ENCODE data around the gene LRTM2.

The LRTM2 gene

DNA sequence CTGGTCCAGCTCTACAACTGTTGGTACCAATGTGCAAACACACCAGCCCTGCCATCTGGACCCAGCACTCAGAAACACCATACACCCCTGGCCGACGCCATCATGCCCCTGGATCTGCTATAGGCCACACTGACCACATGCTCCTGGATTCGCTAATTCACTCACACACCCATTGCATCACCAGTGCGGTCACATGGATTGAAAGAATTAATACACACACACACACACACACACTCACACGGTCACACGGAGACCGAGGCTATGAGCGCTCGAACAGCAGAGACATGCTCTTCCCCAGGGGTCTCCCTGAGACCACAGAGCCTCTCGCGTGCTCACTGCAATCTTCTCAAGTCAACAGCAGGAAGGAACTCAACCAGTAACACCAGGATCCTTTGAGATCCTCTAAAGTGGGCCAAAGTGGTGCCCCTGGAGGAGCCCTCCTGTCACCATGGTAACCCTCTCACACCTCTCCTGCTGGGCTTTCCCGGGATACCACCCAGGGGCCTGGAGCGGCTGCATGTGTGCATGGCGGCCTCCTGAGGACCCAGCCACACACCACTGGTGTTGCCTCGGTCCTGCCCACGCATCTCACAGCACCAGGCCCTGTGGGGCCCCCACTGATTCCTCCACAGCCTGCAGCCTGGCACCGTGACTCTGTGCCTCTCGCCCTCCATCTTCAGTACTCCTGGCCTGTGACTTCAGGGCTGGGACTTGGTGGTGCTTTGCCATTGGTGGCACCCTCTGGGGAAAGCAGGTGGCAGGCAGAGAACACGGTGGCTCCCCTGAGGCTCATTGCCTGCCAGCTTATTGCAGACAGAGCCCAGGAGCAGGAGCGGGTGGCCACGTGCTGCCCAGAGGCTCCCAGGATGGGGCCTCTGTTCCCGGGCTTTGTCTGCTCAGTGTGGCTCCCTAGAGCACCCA is 15.1 kb downstream of the LRTM2 start:
- no peak for TF ChIP-seq SIN3A (IDR thresholded peaks at IDR 0.05; ENCODE audit: borderline replicate concordance, insufficient read depth, low read length)
- TF ChIP-seq FOXP2 (optimal IDR thresholded peaks at IDR 0.05; ENCODE audit: borderline replicate concordance, extremely low read depth, extremely low read length, insufficient read depth) = no peak
- no peak for TF ChIP-seq TAF1 (IDR thresholded peaks at IDR 0.05; ENCODE audit: borderline replicate concordance, insufficient read depth, low read length)

DNA sequence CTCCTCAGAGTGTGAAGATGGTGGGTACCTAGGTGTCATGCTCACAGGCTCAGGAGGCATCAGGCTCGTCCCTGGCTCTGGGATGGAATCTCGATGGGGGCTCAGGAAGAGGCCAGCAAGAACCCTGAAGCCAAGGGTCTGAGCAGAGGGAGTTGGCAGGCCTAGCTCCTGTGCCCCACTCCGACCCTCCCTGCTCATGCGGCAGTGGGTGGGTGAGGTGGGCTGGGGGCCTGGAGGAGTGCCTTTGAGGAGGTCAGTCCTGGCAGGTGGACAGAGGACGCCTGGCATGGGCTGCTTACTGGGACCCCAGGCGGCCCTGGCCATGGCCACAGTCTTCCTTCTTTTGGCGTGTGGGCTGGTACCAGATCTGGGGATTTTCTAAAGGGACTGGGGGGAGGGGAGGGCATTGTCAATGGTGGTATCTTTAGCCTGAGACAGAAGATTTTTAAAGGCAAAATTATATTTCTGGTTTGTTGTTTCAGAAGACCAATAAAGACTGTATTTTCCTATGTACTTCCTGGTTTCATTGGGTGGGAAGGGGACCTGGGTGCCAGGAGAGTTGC is 16.0 kb downstream of the LRTM2 start:
- no peak for TF ChIP-seq POLR2AphosphoS5 (IDR thresholded peaks at IDR 0.05; ENCODE audit: low read depth, low read length)
- no peak for TF ChIP-seq SIN3A (IDR thresholded peaks at IDR 0.05; ENCODE audit: borderline replicate concordance, insufficient read depth, low read length)
- TF ChIP-seq, protein P1, sequence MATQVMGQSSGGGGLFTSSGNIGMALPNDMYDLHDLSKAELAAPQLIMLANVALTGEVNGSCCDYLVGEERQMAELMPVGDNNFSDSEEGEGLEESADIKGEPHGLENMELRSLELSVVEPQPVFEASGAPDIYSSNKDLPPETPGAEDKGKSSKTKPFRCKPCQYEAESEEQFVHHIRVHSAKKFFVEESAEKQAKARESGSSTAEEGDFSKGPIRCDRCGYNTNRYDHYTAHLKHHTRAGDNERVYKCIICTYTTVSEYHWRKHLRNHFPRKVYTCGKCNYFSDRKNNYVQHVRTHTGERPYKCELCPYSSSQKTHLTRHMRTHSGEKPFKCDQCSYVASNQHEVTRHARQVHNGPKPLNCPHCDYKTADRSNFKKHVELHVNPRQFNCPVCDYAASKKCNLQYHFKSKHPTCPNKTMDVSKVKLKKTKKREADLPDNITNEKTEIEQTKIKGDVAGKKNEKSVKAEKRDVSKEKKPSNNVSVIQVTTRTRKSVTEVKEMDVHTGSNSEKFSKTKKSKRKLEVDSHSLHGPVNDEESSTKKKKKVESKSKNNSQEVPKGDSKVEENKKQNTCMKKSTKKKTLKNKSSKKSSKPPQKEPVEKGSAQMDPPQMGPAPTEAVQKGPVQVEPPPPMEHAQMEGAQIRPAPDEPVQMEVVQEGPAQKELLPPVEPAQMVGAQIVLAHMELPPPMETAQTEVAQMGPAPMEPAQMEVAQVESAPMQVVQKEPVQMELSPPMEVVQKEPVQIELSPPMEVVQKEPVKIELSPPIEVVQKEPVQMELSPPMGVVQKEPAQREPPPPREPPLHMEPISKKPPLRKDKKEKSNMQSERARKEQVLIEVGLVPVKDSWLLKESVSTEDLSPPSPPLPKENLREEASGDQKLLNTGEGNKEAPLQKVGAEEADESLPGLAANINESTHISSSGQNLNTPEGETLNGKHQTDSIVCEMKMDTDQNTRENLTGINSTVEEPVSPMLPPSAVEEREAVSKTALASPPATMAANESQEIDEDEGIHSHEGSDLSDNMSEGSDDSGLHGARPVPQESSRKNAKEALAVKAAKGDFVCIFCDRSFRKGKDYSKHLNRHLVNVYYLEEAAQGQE (IDR thresholded peaks at IDR 0.05; ENCODE audit: insufficient read depth in 1 of 2, low read depth in 2 of 2, low read length in 2 of 2) = no peak
- no peak for TF ChIP-seq TAF1 (IDR thresholded peaks at IDR 0.05; ENCODE audit: borderline replicate concordance, insufficient read depth, low read length)
- TF ChIP-seq FOXP2 (optimal IDR thresholded peaks at IDR 0.05; ENCODE audit: borderline replicate concordance, extremely low read depth, extremely low read length, insufficient read depth) = no peak

DNA sequence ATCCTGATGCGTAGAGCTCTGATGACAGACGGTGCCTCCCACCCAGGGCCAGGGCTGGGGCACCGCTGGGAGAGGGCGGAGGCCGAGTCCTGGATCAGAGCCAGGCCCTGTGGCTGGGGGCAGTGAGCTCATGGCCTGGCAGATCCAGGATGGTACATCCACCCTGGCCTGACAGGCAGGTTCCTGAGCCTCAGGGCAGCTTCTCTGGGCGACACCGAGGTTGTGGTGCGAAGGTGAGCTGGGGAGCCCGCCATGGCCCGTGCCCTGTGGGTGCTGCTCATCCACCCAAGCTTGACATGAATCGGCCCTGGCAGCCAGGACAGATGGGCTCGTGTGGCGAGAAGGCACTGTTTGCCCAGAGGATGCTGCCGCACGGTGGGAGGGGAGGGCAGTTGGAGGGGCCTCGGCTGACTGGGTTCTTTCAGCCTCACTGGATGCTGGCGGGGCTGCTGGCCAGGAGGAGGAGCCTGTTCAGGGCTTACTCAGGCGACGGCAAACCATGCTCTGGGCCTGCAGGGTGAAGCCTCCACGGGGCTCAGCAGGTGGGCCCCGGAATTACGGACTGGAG is 16.6 kb downstream of the LRTM2 start:
- TF ChIP-seq TAF1 (IDR thresholded peaks at IDR 0.05; ENCODE audit: borderline replicate concordance, insufficient read depth, low read length) = no peak
- TF ChIP-seq, protein P1 (IDR thresholded peaks at IDR 0.05; ENCODE audit: insufficient read depth in 1 of 2, low read depth in 2 of 2, low read length in 2 of 2) = no peak
- TF ChIP-seq POLR2AphosphoS5 (IDR thresholded peaks at IDR 0.05; ENCODE audit: low read depth, low read length) = no peak
- no peak for TF ChIP-seq FOXP2 (optimal IDR thresholded peaks at IDR 0.05; ENCODE audit: borderline replicate concordance, extremely low read depth, extremely low read length, insufficient read depth)
- TF ChIP-seq SIN3A (IDR thresholded peaks at IDR 0.05; ENCODE audit: borderline replicate concordance, insufficient read depth, low read length) = no peak

DNA sequence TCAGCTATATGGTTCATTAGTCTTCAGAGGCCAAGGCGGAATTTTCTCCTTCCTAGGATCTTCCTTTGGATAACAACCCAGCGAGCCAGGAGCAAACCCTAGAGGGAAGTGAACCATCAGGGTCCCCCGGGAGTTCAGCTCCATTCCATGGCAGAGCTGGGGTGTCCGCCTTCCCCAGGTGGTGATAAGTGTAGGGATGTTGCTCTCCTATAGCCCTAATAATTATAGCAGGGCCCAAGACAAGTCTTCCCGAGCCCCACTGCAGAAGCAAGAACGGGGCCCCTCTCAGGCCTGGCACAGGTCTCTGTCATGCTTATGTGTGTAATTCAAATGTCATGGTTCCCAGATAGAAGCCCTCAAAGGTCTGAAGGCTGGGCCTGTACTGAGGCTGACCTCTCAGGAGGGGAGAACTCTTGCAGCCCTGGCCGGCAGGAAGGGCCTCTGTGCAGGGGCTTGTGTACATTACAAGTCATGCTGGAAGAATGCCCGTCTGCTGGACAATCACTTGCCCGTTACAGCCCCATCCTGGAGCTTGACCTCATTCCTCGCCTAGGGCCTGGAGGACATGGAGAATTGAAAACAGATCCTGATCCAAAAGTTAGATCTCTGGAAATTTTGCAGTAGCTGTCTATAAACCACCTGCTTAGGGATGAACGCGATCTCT is 17.3 kb downstream of the LRTM2 start:
- TF ChIP-seq, protein P1 (IDR thresholded peaks at IDR 0.05; ENCODE audit: insufficient read depth in 1 of 2, low read depth in 2 of 2, low read length in 2 of 2) = no peak
- TF ChIP-seq SIN3A (IDR thresholded peaks at IDR 0.05; ENCODE audit: borderline replicate concordance, insufficient read depth, low read length) (no peak), FOXP2 (optimal IDR thresholded peaks at IDR 0.05; ENCODE audit: borderline replicate concordance, extremely low read depth, extremely low read length, insufficient read depth) (no peak), POLR2AphosphoS5 (IDR thresholded peaks at IDR 0.05; ENCODE audit: low read depth, low read length) (no peak), TAF1 (IDR thresholded peaks at IDR 0.05; ENCODE audit: borderline replicate concordance, insufficient read depth, low read length) (no peak)

All from PFSK-1 (cell line).